Erythroblast (primary cell): Measurements from ENCODE around the gene FAM131B.

Experiments used
- GATA1 ChIP-seq: IDR thresholded peaks from 2 replicates; pipeline ENCODE4 v1.6.1; 2011; ENCODE audit warnings: low read depth, mild to moderate bottlenecking, control low read depth, low read length, moderate library complexity
- POLR2A ChIP-seq: IDR thresholded peaks from 2 replicates; pipeline ENCODE4 v1.6.1; 2011; ENCODE audit warnings: mild to moderate bottlenecking, low read length

GRCh38 chr7:143395187-143396149 lies 33.0 kb upstream of the FAM131B start:
- TF ChIP-seq POLR2A (no peak), GATA1 (no peak)
